Smooth muscle cell (in vitro differentiated cells): ENCODE results near the gene ZBTB3. TPM values are rescaled to one million over a fixed set of nuclear protein-coding genes. Genes with fewer than 3 reads are reported as not detected.

Source experiments
- DNase-seq: peaks from one replicate; lab custom pipeline; 2025; ENCODE audit not compliant: unreplicated experiment; lab: John Stamatoyannopoulos, UW
- H2AFZ ChIP-seq: fragments of 200-600 bp; sonication (generic); 2 replicates; pipeline ENCODE4 v1.6.0; 2016; ENCODE audit warnings: antibody characterized with exemption, low read depth, mild to moderate bottlenecking
- H3F3A ChIP-seq: fragments of 200-600 bp; sonication (generic); 2 replicates; pipeline ENCODE4 v1.6.0; 2017; ENCODE audit warnings: antibody characterized with exemption, low read depth
- H3K27ac ChIP-seq: fragments of 200-600 bp; sonication (generic); 2 replicates; pipeline ENCODE4 v1.5.1; 2016; ENCODE audit warnings: low read depth, mild to moderate bottlenecking
- H3K27me3 ChIP-seq: fragments of 200-600 bp; sonication (generic); 2 replicates; pipeline ENCODE4 v1.6.1; 2016; ENCODE audit warnings: low read depth, mild to moderate bottlenecking
- H3K36me3 ChIP-seq: fragments of 200-600 bp; sonication (generic); 2 replicates; pipeline ENCODE4 v1.5.1; 2016; ENCODE audit warnings: low read depth
- H3K4me1 ChIP-seq: fragments of 200-600 bp; sonication (generic); 2 replicates; pipeline ENCODE4 v1.5.1; 2016; ENCODE audit warnings: low read depth
- H3K4me2 ChIP-seq: fragments of 200-600 bp; sonication (generic); 2 replicates; pipeline ENCODE4 v1.6.0; 2016; ENCODE audit warnings: mild to moderate bottlenecking
- H3K4me3 ChIP-seq: fragments of 200-600 bp; sonication (generic); 2 replicates; pipeline ENCODE4 v1.5.1; 2016; ENCODE audit warnings: mild to moderate bottlenecking
- H3K79me2 ChIP-seq: fragments of 200-600 bp; sonication (generic); 2 replicates; pipeline ENCODE4 v1.6.0; 2016; ENCODE audit warnings: low read depth, mild to moderate bottlenecking
- H3K9ac ChIP-seq: fragments of 200-600 bp; sonication (generic); 2 replicates; pipeline ENCODE4 v1.6.0; 2016; ENCODE audit warnings: low read depth
- H3K9me3 ChIP-seq: fragments of 200-600 bp; sonication (generic); replicated peaks from 2 replicates; pipeline ENCODE4 v1.5.1; 2016; ENCODE audit warnings: low read depth
- H4K20me1 ChIP-seq: fragments of 200-600 bp; sonication (generic); 2 replicates; pipeline ENCODE4 v1.6.0; 2016; ENCODE audit warnings: low read depth
- CTCF ChIP-seq: fragments of 200-600 bp; sonication (generic); IDR thresholded peaks from 2 replicates; pipeline ENCODE4 v1.5.1; 2017; ENCODE audit warnings: borderline replicate concordance, mild to moderate bottlenecking, antibody characterized with exemption; ENCODE audit not compliant: insufficient read depth, poor library complexity, severe bottlenecking
- WGBS: methylation state at CpG from one replicate; pipeline ENCODE4 v1.1.7; 2016; ENCODE audit warnings: low lambda C conversion rate; 5-methylcytosine and 5-hydroxymethylcytosine counted together
- polyA plus RNA-seq: library from polyadenylated mRNA; unstranded; fragments of >200 nt; fragmentation: Nextera tagmentation; extraction: Ambion mirVana; gene quantifications from 2 replicates; pipeline ENCODE4 v1.2.1, GENCODE V29; 2016
- total RNA-seq: library from RNA; depleted of rRNA; stranded (reverse); fragments of >200 nt; gene quantifications from 2 replicates; pipeline ENCODE4 v1.2.3, GENCODE V29; 2014

The ZBTB3 gene
- total and polyA plus RNA-seq, 2 experiments from 2014 or later: 3.3 to 3.6 TPM

- peak overlapping the region; percentile 64 for H3K4me3 ChIP-seq
- H4K20me1 ChIP-seq: no peaks in the 10 kb centered on the region
- H3K79me2 ChIP-seq: peaks cover 13% of the 10 kb centered on the region
- 6% methylated on average over 46 of the region's 47 CpGs for WGBS
- H3K9ac ChIP-seq: peak overlapping the region; percentile 97
- no peaks in the 10 kb centered on the region for H3K27me3 ChIP-seq
- peak overlapping the region; percentile 90 for H3K4me2 ChIP-seq
- peaks cover 56% of the 10 kb centered on the region for H3F3A ChIP-seq
- peaks cover 37% of the 10 kb centered on the region for H3K4me1 ChIP-seq
- no peak for TF ChIP-seq CTCF
- H2AFZ ChIP-seq: peak overlapping the region; percentile 98
- no peaks in the 10 kb centered on the region for H3K9me3 ChIP-seq
- DNase-seq: peak; percentile 73
- no peaks in the 10 kb centered on the region for H3K36me3 ChIP-seq
- H3K27ac ChIP-seq: peak overlapping the region; percentile 98
Measured at GRCh38 chr11:62709247-62710000, 44.5 kb downstream of the ZBTB3 start.

- Histone ChIP-seq H3K27ac (peak overlapping the region; percentile 98), H4K20me1 (no peaks in the 10 kb centered on the region), H2AFZ (peak overlapping the region; percentile 81), H3K9ac (peak overlapping the region; percentile 97), H3K4me1 (peaks cover 37% of the 10 kb centered on the region), H3F3A (peaks cover 52% of the 10 kb centered on the region), H3K9me3 (no peaks in the 10 kb centered on the region), H3K36me3 (no peaks in the 10 kb centered on the region), H3K27me3 (no peaks in the 10 kb centered on the region), H3K4me3 (peak overlapping the region; percentile 64), H3K79me2 (peaks cover 16% of the 10 kb centered on the region), H3K4me2 (peak overlapping the region; percentile 90)
- WGBS: 16% methylated on average over 7 of the region's 7 CpGs
- no peak for TF ChIP-seq CTCF
- DNase-seq: no peak
Measured at GRCh38 chr11:62708793-62709192, 45.2 kb downstream of the ZBTB3 start.

- H3K9ac ChIP-seq: peak overlapping the region; percentile 97
- H3K27ac ChIP-seq: peak overlapping the region; percentile 98
Measured at GRCh38 chr11:62708392-62708791, 45.6 kb downstream of the ZBTB3 start.

More at GRCh38 chr11:62708392-62708791, 45.6 kb downstream of the ZBTB3 start:
- 85% methylated on average over 4 of the region's 5 CpGs for WGBS
- no peaks in the 10 kb centered on the region for H3K27me3 ChIP-seq
- no peak overlapping the region for H2AFZ ChIP-seq
- H3K4me2 ChIP-seq: peak overlapping the region; percentile 90
- H4K20me1 ChIP-seq: no peaks in the 10 kb centered on the region
- H3F3A ChIP-seq: peaks cover 51% of the 10 kb centered on the region
- H3K36me3 ChIP-seq: no peaks in the 10 kb centered on the region
- H3K9me3 ChIP-seq: no peaks in the 10 kb centered on the region
- DNase-seq: no peak
- H3K4me3 ChIP-seq: peak overlapping the region; percentile 64
- H3K4me1 ChIP-seq: peaks cover 37% of the 10 kb centered on the region
- TF ChIP-seq CTCF: no peak
- H3K79me2 ChIP-seq: peaks cover 20% of the 10 kb centered on the region
